CD4-positive, alpha-beta T cell treated with Interleukin-12 subunit alpha and Interleukin-12 subunit beta, for 1 hour (primary cell): Measurements from ENCODE around the gene SNW1.
"Not testable (repeated sequence)": the region's sequence is repeated elsewhere in the genome, so short reads cannot be mapped to it uniquely, and the experiment has no call there.

Experiments
- DNase-seq: peaks from one replicate; pipeline ENCODE4 v3.0.0-alpha.2; 2020

The SNW1 gene

GRCh38 chr14:77760381-77761204 lies at the start of gene SNW1:
Gene SNW1, minus strand, starts transcription at chr14:77761156. Its CDS starts 29 bp downstream, at chr14:77761127.
- DNase-seq = peak; percentile 95

GRCh38 chr14:77809011-77809410 lies 48.1 kb upstream of the SNW1 start:
- DNase-seq = no peak

GRCh38 chr14:77808250-77808649 lies 47.3 kb upstream of the SNW1 start:
- DNase-seq = no peak

DNA sequence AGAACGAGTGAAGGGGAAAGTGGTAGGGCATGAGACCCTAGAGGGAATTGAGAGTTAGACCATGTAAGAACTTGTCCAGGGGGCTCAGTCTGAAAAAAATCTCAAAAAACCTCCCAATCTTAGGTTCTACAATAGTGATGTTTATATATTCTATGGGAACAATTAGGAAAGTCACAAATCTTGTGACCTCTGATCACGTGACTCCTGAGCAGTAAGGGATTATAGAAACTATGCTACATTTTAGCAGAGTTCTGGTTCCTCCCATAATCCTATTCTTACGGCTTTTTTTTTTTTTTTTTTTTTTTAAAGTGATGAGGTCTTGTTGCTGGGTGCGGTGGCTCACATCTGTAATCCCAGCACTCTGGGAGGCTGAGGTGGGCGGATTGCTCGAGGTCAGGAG lies 44.8 kb upstream of the SNW1 start:
- no peak for DNase-seq

DNA sequence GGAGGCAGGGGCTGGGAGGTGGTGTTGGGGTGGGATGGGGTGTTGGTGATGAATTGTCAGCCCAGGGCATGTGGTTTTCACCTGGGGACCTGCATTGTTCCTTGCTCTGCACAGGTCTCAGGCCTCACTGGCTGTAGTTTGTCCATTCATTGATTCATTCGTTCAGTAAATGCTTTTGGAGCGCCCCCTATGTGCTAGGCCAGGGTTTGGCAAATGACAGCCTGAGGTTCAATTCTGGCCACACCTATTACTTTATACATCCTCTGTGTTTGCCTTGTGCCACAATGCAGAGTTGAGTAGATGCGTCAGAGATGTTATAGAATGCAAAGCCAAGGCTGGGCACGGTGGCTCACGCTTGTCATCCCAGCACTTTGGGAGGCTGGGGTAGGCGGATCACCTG lies 43.6 kb upstream of the SNW1 start:
- peak; percentile 15 for DNase-seq

GRCh38 chr14:77800814-77801213 lies 39.9 kb upstream of the SNW1 start:
- no peak for DNase-seq

DNA sequence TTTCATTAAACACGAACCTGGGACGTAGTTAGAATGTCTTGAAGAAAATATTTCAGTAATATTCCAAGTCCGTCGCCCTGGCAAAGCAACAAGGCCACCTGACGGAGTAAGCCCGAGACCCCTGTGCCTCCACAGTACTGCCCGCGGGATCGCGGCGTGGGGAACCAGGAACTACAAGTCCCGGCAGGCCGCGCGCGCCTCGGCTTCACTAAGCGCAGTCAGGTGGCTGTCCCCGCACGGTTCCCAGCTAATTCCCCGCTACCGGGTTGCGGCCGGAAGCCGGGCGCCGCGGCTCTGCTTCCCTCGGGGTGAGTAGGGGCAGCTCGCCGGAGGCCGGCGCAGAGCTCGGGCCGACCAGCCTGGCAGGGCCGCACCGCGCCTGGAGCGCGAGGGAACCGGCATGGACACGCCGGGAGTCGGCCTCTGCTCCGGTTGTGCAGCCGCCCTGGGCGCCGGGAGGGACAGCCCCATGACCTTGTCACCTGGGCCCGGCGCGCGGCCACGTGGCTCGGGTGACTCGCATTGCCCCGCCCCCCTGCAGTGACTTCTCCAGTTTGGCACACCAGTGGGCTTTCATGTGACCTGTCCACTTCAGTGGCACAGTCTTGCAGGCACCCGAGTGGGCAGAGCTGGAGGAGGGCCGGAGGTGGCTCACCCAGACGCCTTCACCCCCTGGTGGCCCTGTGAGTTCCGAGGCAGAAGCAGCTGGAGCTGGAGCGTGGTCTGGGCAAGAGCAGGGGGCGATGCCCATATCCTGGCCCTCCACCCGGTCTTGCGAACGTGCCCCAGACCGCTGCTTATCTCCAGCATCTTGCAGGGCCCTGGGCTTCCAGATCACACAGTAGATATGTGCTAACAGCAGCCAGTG lies 39.1 kb upstream of the SNW1 start, which contains the start of gene ADCK1:
Gene ADCK1 (plus strand): TSS at position 247 of the 868 bp plus-strand sequence. CDS start 18,870 bp downstream, outside the sequence.
- DNase-seq = peak; percentile 82

DNA sequence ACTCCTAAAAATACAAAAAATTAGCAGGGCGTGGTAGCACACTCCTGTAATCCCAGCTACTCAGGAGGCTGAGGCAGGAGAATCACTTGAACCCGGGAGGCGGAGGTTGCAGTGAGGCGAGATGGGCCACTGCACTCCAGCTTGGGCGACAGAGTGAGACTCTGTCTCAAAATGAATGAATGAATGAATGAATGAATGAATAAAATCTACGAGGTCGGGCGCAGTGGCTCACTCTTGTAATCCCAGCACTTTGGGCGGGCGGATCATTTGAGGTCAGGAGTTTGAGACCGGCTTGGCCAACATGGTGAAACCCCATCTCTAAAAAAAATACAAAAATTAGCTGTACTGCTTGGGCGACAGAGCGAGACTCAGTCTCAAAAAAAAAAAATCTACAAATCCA lies 38.5 kb upstream of the SNW1 start:
- not testable (repeated sequence) for DNase-seq

- no peak for DNase-seq
Measured at GRCh38 chr14:77794357-77794756, 33.4 kb upstream of the SNW1 start.

- not testable (repeated sequence) for DNase-seq
Measured at GRCh38 chr14:77793255-77793654, 32.3 kb upstream of the SNW1 start.

DNA sequence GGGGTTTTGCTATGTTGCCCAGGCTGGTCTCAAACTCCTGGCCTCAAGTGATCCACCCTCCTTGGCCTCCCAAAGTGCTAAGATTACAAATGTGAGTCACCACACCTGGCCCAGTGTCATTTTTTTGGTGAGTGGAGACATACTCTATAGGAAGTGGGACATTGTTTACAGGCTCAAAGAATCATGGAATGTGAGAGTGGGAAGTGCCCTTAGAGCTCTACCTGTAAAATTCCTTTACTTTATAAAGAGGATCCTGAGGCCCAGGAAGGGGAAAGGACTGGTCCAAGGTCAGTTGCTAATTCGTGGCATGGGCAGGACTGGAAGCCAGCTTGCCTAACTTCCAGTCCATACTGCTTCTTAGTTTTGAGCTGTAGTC lies 30.3 kb upstream of the SNW1 start:
- no peak for DNase-seq

DNA sequence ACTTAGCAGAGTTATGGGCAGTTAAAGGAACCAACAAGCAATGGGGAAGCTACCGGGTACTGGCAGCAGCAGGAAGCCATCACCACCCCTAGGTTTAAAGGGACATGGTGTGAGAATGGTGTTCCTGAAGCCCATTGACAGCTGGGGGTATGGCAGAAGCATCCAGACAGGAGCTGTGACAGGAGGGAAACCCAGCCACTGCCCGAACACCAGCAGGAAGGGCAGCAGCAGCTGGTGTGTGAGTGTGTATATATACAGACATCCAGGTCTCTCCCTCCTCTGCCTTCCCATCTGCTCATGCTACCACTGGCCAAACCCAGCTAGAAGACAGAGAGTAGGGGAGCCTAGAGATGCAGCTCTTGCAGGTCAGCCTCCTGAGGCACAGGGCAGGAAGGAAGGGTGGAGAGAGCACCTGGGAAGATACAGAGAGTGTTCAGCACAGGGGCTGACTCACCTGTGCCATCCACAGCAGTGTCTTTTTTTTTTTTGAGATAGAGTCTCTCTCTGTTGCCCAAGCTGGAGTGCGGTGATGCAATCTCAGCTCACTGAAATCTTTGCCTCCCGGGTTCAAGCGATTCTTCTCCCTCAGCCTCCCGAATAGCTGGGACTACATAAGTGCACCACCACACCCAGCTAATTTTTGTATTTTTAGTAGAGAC lies 29.7 kb upstream of the SNW1 start:
- no peak for DNase-seq

GRCh38 chr14:77786148-77786547 lies 25.2 kb upstream of the SNW1 start:
- DNase-seq = no peak

GRCh38 chr14:77782202-77782601 lies 21.2 kb upstream of the SNW1 start:
- no peak for DNase-seq

DNA sequence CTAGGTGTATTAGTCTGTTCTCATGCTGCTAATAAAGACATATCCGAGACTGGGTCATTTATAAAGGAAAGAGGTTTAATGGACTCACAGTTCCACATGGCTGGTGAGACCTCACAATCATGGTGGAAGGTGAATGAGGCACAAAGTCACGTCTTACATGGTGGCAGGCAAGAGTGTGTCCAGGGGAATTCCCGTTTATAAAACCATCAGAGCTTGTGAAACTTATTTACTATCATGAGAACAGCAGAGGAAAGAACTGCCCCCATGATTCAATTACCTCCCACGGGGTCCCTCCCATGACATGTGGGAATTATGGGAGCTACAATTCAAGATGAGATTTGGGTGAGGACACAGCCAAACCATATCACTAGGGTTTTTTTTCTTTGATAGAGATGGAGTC lies 13.0 kb upstream of the SNW1 start:
- DNase-seq = not testable (repeated sequence)

DNA sequence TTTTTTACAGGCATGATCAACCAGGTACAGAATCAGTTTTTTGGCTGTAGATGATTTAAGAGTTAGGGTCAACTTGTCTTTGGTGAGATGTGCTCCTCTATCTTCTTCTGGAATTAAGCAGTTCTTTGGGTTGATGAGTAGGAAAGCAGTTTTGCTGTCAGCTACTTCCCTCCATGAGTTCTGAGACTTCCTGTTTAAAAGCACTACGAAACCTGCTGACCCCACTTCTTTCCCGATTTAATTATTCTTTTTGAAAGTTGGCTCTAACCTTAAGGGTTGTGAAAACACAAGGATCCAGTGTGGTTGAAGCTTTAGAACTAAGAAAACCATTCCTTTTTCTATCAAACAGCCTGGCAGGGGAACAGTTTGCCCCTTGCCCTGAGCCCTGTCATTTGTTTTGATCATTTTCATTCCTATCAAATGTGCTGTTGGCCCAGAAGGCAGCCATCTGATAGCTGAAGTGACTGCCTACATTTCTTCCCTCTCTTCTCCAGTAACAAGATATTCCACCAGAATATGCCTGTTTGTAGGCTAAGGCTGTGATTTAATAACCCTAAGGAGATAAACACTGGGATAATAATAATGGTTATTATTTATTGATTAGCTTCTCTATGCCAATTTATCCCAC lies 7.6 kb upstream of the SNW1 start:
- DNase-seq = not testable (repeated sequence)

DNA sequence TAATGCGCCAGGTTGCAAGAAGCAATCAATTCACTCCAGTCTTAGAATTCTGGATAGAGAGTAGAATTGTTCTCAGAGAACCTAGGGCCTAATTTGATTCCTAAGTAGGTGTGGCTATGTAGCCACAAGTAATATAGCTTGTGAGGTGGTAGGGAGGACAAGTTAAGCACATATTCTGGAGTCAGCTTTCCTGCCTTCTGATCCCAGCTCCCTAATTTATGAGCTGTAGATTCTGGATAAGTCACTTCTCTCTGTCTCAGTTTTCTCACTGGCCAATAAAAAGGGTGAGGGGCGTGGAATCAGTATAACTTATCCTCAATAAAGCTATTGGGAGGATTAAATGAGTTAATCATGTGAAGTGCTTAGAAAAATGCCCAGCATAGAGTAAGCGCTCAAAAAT lies 3.0 kb upstream of the SNW1 start:
- DNase-seq = no peak

- DNase-seq = no peak
Measured at GRCh38 chr14:77763316-77763715, 2.4 kb upstream of the SNW1 start.

DNA sequence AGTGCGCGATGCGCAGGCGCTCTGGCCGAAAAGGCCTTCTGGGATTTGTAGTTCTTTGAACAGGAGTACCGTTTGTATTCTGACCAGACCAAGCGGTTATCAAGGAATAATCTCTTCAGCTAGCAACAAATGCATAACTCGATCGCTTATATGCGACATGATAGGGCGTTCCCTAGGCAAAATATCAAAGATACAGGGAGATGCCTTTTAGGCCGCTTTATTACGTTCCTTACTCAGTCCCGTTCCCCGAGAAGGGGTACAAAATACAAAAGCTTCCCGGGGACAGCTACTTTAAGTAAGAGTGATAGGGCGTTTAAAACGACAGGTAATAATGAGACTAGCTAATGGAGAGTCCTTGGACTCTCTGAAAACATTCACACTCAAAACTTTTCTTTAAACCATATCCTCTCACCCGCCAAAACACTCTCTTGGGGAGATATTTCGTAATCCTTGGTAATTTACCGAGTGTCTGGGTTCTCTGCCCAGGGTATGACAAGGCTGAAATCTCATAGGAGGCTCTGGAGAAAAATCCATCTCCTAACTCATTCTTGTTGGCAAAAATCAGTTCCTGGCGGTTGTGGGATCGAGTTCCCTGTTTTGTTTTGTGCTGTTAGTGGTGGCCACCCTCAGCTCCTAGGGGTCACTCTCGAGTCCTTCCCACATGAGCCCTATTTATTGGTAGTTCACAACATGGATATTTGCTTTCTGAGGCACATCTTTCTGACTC lies 412 bp upstream of the SNW1 start:
- no peak for DNase-seq

DNA sequence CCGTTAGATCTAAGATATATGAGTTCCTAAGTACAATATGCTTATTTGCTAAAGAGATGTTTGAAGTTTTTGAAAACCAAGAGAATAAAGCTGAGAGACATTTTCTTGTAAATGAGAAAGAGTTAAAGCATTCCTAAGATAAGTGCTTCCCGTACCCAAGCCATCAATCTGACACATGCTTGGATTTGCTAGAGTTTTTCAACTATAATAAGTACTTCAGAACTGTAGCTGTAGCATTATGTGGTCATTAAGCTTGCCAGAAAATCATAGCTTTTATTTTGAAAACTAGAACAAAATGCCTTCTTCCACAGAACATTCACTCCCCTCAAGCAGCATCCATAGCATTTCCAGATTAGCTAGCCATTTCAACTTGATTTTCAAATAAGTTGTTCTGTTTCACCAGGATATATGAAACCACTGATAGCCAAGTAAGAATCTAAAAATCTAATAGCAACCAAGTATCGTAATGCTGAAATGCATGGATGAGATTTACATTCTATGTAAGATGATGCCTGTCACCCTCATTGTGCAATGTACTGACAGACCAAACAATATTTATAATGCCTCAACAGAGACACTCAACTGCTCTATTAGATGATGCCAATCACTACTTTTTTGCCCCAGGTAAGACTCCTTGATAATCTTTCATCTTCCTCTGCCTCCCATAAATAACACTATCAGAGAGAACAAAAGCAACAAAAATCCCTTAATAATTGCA lies 8.0 kb downstream of the SNW1 start:
- DNase-seq = no peak

DNA sequence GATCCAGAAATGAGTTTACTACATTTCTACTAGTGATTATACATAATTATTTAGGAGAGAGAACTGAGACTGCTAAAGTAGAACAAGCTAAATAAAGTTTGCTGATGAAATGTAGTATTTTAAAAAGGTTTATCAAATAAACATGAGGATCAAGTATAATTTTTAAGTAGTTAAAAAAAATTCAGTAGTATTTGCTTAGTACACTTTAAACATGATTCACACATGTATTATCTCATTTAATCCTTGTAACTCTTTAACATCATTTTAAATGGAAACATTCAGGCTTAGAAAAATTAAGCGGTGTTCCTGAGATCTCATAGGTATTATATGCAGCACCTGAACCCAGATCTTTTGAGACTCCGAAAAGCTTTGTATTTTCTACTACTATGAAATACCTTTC lies 8.7 kb downstream of the SNW1 start:
- no peak for DNase-seq
